Measurements from ENCODE around the gene ATXN3L.
"Not testable (repeated sequence)": the region's sequence is repeated elsewhere in the genome, so short reads cannot be mapped to it uniquely, and the experiment has no call there.

Gene ATXN3L

GRCh38 chrX:13304052-13304451 lies 15.8 kb downstream of the ATXN3L start:
- DNase-seq = no peak

GRCh38 chrX:13303248-13303647 lies 16.6 kb downstream of the ATXN3L start:
- DNase-seq = not testable (repeated sequence)

- DNase-seq = no peak
Measured at GRCh38 chrX:13298836-13299235, 21.0 kb downstream of the ATXN3L start.

- no peak for DNase-seq
Measured at GRCh38 chrX:13295841-13296240, 24.0 kb downstream of the ATXN3L start.

GRCh38 chrX:13293700-13294099 lies 26.2 kb downstream of the ATXN3L start:
- no peak for DNase-seq

- no peak for DNase-seq
Measured at GRCh38 chrX:13290891-13291614, 28.8 kb downstream of the ATXN3L start.

GRCh38 chrX:13288671-13289070 lies 31.2 kb downstream of the ATXN3L start:
- DNase-seq = no peak

GRCh38 chrX:13287816-13288215 lies 32.0 kb downstream of the ATXN3L start:
- DNase-seq = no peak

- DNase-seq = no peak
Measured at GRCh38 chrX:13285693-13286092, 34.2 kb downstream of the ATXN3L start.

GRCh38 chrX:13285229-13285628 lies 34.6 kb downstream of the ATXN3L start:
- DNase-seq = no peak

GRCh38 chrX:13284570-13284969 lies 35.3 kb downstream of the ATXN3L start:
- DNase-seq = no peak

GRCh38 chrX:13283950-13284546 lies 35.8 kb downstream of the ATXN3L start:
- no peak for DNase-seq

GRCh38 chrX:13283512-13283911 lies 36.3 kb downstream of the ATXN3L start:
- DNase-seq = no peak

GRCh38 chrX:13281289-13281688 lies 38.6 kb downstream of the ATXN3L start:
- no peak for DNase-seq

- no peak for DNase-seq
Measured at GRCh38 chrX:13279279-13280018, 40.4 kb downstream of the ATXN3L start.

GRCh38 chrX:13277539-13277938 lies 42.3 kb downstream of the ATXN3L start:
- DNase-seq = no peak

GRCh38 chrX:13276991-13277390 lies 42.9 kb downstream of the ATXN3L start:
- no peak for DNase-seq

- no peak for DNase-seq
Measured at GRCh38 chrX:13275031-13275430, 44.8 kb downstream of the ATXN3L start.

- DNase-seq = no peak
Measured at GRCh38 chrX:13272426-13272825, 47.4 kb downstream of the ATXN3L start.

GRCh38 chrX:13271511-13271910 lies 48.3 kb downstream of the ATXN3L start:
- no peak for DNase-seq

- no peak for DNase-seq
Measured at GRCh38 chrX:13270360-13270759, 49.5 kb downstream of the ATXN3L start.

- no peak for DNase-seq
Measured at GRCh38 chrX:13268874-13269273, 51.0 kb downstream of the ATXN3L start.
